ENCODE results near the gene ATR. TPM values are rescaled to one million over a fixed set of nuclear protein-coding genes. Genes with fewer than 3 reads are reported as not detected.

Gene ATR
- total and polyA plus RNA-seq, 10 of the 15 experiments (the other 5 are each of a cell fraction or from before 2014, with no cell fraction given), result 21.0 to 41.5 (median 30.1) TPM

- SMC1A ChIA-PET (ENCODE audit: uncharacterized antibody, unreplicated experiment), result no interaction called here
- DNase-seq (ENCODE audit: low read depth, low spot score) (no peak), FAIRE-seq (no peak), ATAC-seq (no peak)
- H3K79me2 ChIP-seq (ENCODE audit: control insufficient read depth, insufficient read depth, low read length), result no peaks in the 10 kb centered on the region
- CTCF ChIA-PET, result interaction anchor here (1.4 kb wide), 1 partner anchor 11 kb away, joined by 3 read pairs; no protein-coding TSS in a partner anchor
- POLR2A ChIA-PET, result no interaction called here
- no peak for TF ChIP-seq SP1 (IDR thresholded peaks at IDR 0.05; ENCODE audit: low read depth, low read length)
- no peak for TF ChIP-seq BHLHE40 (IDR thresholded peaks at IDR 0.05; ENCODE audit: borderline replicate concordance in 1 of 2, low read depth in 2 of 2, low read length in 1 of 2)
- no peak for TF ChIP-seq ATF2 (IDR thresholded peaks at IDR 0.05; ENCODE audit: low read length)
- TF ChIP-seq SIX5 (IDR thresholded peaks at IDR 0.05; ENCODE audit: low read depth, low read length, severe bottlenecking), result no peak
- no peak for TF ChIP-seq MXI1 (IDR thresholded peaks at IDR 0.05; ENCODE audit: low read depth, low read length)
- no peak for TF ChIP-seq ZNF622 (IDR thresholded peaks at IDR 0.05)
- no peak for TF ChIP-seq CREB1 (IDR thresholded peaks at IDR 0.05; ENCODE audit: low read depth)
- no peak for TF ChIP-seq SUPT20H (IDR thresholded peaks at IDR 0.05; ENCODE audit: borderline replicate concordance, control insufficient read depth, low read depth, low read length)
- no peak for TF ChIP-seq RELA (IDR thresholded peaks at IDR 0.05; ENCODE audit: borderline replicate concordance, partially characterized antibody)
- no peak for TF ChIP-seq MEF2A (IDR thresholded peaks at IDR 0.05; ENCODE audit: insufficient read depth, low read depth, low read length)
- TF ChIP-seq WRNIP1 (IDR thresholded peaks at IDR 0.05; ENCODE audit: borderline replicate concordance, low read depth, low read length), result no peak
- TF ChIP-seq IKZF1 (conservative IDR thresholded peaks at IDR 0.05), result no peak
- TF ChIP-seq CHD2 (IDR thresholded peaks at IDR 0.05; ENCODE audit: borderline replicate concordance, low read depth, low read length), result no peak
- TF ChIP-seq TCF7 (IDR thresholded peaks at IDR 0.05; ENCODE audit: borderline replicate concordance), result no peak
- TF ChIP-seq RAD21 (IDR thresholded peaks at IDR 0.05; ENCODE audit: insufficient read depth, low read depth, low read length), result no peak
- no peaks in the 10 kb centered on the region for H3K27me3 ChIP-seq (replicated peaks in 1 of 2; ENCODE audit: control insufficient read depth in 2 of 2, insufficient read depth in 2 of 2, low read length in 1 of 2)
- in situ Hi-C loops (cut with MboI), result no loop called here
- 98% methylated on average over 3 of the region's 3 CpGs for WGBS (ENCODE audit: insufficient coverage, insufficient replicate concordance, low lambda C conversion rate, missing lambda C conversion rate)
- no peak overlapping the region for H3K4me3 ChIP-seq
- no peak overlapping the region for H3K4me2 ChIP-seq (ENCODE audit: control insufficient read depth, insufficient read depth)
- H3K9me3 ChIP-seq (replicated peaks; ENCODE audit: control insufficient read depth, insufficient read depth, low read length), result no peaks in the 10 kb centered on the region
- H3K4me1 ChIP-seq (ENCODE audit: control insufficient read depth, insufficient read depth, low read length), result no peaks in the 10 kb centered on the region
- intact Hi-C loops (cut with micrococcal nuclease; ENCODE audit: unreplicated experiment), result no loop called here
- H3K9ac ChIP-seq (ENCODE audit: control insufficient read depth, insufficient read depth, low read length), result no peak overlapping the region
- RAD21 ChIA-PET (ENCODE audit: unreplicated experiment), result interaction anchor here (0.6 kb wide), 1 partner anchor 431 kb away, joined by 3 read pairs; no protein-coding TSS in a partner anchor
- peaks cover 0 to 21% of the 10 kb centered on the region in 2 experiments; a peak in 3 of 4 replicates for H3K36me3 ChIP-seq (ENCODE audit: control insufficient read depth in 2 of 2, insufficient read depth in 2 of 2, low read length in 1 of 2)
- no TSS peak for BruUV-seq (replicated peaks)
- no peak overlapping the region for H2AFZ ChIP-seq (ENCODE audit: control insufficient read depth, low read depth, low read length)
- no peak overlapping the region for H3K27ac ChIP-seq (ENCODE audit: control insufficient read depth, insufficient read depth)
- H4K20me1 ChIP-seq (ENCODE audit: control insufficient read depth, insufficient read depth), result no peaks in the 10 kb centered on the region
These were observed 42.0 kb downstream of the ATR start for GRCh38 chr3:142536519-142536918.
